Measurements from ENCODE around the gene COX19.

DNA sequence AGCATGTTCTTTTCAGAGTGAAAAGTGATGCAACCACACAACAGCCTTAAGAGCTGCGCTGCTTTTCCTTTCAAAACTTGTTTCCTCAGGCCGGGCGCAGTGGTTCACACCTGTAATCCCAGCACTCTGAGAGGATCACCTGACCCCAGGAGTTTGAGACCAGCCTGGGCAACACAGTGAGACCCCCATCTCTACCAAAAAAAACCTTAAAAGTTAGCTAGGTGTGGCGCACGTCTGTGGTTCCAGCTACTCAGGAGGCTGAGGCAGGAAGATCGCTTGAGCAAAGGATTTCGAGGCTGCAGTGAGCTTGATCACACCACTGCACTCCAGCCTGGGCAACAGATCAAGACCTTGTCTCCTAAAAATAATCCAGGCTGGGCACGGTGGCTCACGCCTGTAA, 2.0 kb downstream of the COX19 start:
- TF ChIP-seq, protein P1, sequence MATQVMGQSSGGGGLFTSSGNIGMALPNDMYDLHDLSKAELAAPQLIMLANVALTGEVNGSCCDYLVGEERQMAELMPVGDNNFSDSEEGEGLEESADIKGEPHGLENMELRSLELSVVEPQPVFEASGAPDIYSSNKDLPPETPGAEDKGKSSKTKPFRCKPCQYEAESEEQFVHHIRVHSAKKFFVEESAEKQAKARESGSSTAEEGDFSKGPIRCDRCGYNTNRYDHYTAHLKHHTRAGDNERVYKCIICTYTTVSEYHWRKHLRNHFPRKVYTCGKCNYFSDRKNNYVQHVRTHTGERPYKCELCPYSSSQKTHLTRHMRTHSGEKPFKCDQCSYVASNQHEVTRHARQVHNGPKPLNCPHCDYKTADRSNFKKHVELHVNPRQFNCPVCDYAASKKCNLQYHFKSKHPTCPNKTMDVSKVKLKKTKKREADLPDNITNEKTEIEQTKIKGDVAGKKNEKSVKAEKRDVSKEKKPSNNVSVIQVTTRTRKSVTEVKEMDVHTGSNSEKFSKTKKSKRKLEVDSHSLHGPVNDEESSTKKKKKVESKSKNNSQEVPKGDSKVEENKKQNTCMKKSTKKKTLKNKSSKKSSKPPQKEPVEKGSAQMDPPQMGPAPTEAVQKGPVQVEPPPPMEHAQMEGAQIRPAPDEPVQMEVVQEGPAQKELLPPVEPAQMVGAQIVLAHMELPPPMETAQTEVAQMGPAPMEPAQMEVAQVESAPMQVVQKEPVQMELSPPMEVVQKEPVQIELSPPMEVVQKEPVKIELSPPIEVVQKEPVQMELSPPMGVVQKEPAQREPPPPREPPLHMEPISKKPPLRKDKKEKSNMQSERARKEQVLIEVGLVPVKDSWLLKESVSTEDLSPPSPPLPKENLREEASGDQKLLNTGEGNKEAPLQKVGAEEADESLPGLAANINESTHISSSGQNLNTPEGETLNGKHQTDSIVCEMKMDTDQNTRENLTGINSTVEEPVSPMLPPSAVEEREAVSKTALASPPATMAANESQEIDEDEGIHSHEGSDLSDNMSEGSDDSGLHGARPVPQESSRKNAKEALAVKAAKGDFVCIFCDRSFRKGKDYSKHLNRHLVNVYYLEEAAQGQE (IDR thresholded peaks at IDR 0.05; ENCODE audit: insufficient replicate concordance, low read depth): no peak
- TF ChIP-seq GABPA (IDR thresholded peaks at IDR 0.05; ENCODE audit: low read depth): no peak
- TF ChIP-seq, protein P2, sequence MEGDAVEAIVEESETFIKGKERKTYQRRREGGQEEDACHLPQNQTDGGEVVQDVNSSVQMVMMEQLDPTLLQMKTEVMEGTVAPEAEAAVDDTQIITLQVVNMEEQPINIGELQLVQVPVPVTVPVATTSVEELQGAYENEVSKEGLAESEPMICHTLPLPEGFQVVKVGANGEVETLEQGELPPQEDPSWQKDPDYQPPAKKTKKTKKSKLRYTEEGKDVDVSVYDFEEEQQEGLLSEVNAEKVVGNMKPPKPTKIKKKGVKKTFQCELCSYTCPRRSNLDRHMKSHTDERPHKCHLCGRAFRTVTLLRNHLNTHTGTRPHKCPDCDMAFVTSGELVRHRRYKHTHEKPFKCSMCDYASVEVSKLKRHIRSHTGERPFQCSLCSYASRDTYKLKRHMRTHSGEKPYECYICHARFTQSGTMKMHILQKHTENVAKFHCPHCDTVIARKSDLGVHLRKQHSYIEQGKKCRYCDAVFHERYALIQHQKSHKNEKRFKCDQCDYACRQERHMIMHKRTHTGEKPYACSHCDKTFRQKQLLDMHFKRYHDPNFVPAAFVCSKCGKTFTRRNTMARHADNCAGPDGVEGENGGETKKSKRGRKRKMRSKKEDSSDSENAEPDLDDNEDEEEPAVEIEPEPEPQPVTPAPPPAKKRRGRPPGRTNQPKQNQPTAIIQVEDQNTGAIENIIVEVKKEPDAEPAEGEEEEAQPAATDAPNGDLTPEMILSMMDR (IDR thresholded peaks at IDR 0.05; ENCODE audit: insufficient read depth, low read length): no peak
- TF ChIP-seq POLR2AphosphoS5 (IDR thresholded peaks at IDR 0.05; ENCODE audit: low read depth): no peak
- TF ChIP-seq SPI1 (IDR thresholded peaks at IDR 0.05; ENCODE audit: borderline replicate concordance, low read depth): no peak
